Measurements from ENCODE around the gene SPRTN.

SPRTN gene

GRCh38 chr1:231396643-231397042 is 58.5 kb downstream of the SPRTN start:
- CTCF ChIA-PET = interaction anchor here (0.7 kb wide), 1 partner anchor 17 kb away, joined by 3 read pairs; no protein-coding TSS in a partner anchor
- no peak for TF ChIP-seq CTCF (conservative IDR thresholded peaks at IDR 0.05; ENCODE audit: low read depth)
- DNase-seq (ENCODE audit: low spot score) = no peak
- H3K27ac ChIP-seq = peak overlapping the region; percentile 71
- POLR2A ChIA-PET (ENCODE audit: low non-redundant PET) = no interaction called here

DNA sequence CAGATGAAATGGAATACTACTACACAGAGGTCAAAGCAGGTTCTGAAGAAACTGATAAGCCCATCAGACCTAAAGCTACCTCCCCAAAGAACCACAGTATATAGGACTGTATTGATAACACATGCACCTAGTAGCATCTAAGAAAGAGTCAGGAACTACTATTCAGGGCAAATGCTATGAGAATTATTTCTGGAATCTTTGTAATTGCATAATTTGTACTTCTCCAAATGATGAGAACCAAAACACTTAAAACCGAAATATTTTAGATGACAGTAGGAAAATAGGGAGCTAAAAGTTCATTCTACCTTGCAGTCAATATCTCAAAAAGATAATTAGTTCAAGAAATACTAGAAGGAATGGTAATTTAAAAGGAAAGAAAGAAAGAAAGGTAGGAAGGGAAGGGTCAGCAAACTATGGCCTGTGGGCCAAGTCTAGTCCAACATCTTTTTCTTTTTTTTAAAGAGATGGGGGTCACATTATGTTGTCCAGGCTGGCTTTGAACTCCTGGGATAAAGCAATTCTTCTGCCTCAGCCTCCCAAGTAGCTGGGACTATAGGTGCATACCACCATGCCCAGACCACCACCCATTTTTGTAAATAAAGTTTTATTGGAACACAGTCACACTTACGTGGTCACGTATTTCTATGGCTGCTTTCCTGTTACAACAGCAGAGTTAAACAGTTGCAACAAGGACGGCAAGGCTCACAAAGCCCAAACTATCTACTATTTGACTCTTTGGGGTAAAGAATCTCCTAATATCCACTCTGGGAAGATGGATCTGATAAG is 60.0 kb downstream of the SPRTN start:
- H3K27ac ChIP-seq = no peak overlapping the region

DNA sequence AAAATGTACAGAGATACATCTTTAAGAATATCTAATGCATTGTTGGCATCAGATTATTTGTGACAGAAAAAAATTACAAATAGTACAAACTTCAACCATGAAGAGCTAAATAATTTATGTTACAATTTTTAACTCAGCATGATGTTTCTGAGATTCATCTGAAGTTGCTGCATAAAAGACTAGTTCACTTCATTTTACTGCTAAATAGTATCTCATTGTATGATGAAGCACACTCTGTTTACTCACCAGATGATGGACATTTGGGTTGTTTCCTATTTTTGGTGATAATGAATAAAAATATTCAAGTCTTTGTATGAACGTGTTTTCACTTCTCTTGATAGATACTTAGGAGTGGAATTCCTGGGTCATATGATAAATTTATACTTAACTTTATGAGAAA is 63.4 kb downstream of the SPRTN start:
- POLR2A ChIA-PET (ENCODE audit: low non-redundant PET) = no interaction called here
- CTCF ChIA-PET = no interaction called here
- TF ChIP-seq CTCF (conservative IDR thresholded peaks at IDR 0.05; ENCODE audit: low read depth) = no peak

More for the DNA sequence above, 60.0 kb downstream of the SPRTN start:
- ChIA-PET CTCF (interaction anchor here (0.7 kb wide), 1 partner anchor 167 kb away, joined by 7 read pairs; no protein-coding TSS in a partner anchor), POLR2A (ENCODE audit: low non-redundant PET) (no interaction called here)
- no peak for TF ChIP-seq CTCF (conservative IDR thresholded peaks at IDR 0.05; ENCODE audit: low read depth)
- DNase-seq (ENCODE audit: low spot score) = no peak

DNA sequence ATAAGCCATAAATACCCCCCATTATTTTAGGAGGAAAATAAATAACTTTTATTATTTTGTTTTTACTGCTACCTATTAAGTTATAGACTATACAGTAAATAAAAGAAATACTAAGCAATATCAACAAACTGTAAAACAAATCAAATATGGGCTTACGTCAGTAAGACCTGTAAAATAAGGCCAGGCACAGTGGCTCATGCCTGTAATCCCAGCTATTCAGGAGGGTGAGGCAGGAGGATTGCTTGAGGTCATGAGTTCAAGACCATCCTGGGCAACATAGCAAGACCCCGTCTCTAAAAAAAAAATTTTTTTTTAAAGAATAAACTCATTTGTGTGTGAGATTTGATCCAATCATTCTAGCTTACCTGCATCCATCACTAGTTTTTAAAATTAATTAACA is 66.2 kb downstream of the SPRTN start:
- TF ChIP-seq CTCF (conservative IDR thresholded peaks at IDR 0.05; ENCODE audit: low read depth) = no peak
- no peak overlapping the region for H3K27ac ChIP-seq
- ChIA-PET POLR2A (ENCODE audit: low non-redundant PET) (no interaction called here), CTCF (interaction anchor here (0.6 kb wide), 1 partner anchor 18 kb away, joined by 3 read pairs; no protein-coding TSS in a partner anchor)
- no peak for DNase-seq (ENCODE audit: low spot score)

More for the DNA sequence above, 63.4 kb downstream of the SPRTN start:
- DNase-seq (ENCODE audit: low spot score) = no peak
- no peak overlapping the region for H3K27ac ChIP-seq
